ENCODE measurements around the gene TIGD3. TPM values are rescaled to one million over a fixed set of nuclear protein-coding genes. Genes with fewer than 3 reads are reported as not detected.

TIGD3 gene
- total RNA-seq, 1 experiment from 2014 or later = 1.7 TPM

- Histone ChIP-seq H2AFZ (no peak overlapping the region), H3K4me2 (no peak overlapping the region), H3F3A (ENCODE audit: insufficient read depth, low read depth) (peaks cover 10% of the 10 kb centered on the region), H3K9me3 (ENCODE audit: insufficient read depth, low read depth) (no peaks in the 10 kb centered on the region), H3K36me3 (ENCODE audit: low read depth) (peaks cover 57% of the 10 kb centered on the region), H3K79me2 (ENCODE audit: low read depth) (peaks cover 22% of the 10 kb centered on the region), H3K27ac (no peak overlapping the region), H3K9me2 (ENCODE audit: insufficient read depth) (no peaks in the 10 kb centered on the region), H3K27me3 (ENCODE audit: insufficient read depth, low read depth) (no peaks in the 10 kb centered on the region), H3K4me3 (no peak overlapping the region), H3K4me1 (replicated peaks; ENCODE audit: insufficient read depth) (no peaks in the 10 kb centered on the region), H4K20me1 (ENCODE audit: insufficient read depth) (peaks cover 24% of the 10 kb centered on the region)
- CTCF ChIA-PET = no interaction called here
- no TSS peak for BruUV-seq (replicated peaks)
- TF ChIP-seq, protein P1, sequence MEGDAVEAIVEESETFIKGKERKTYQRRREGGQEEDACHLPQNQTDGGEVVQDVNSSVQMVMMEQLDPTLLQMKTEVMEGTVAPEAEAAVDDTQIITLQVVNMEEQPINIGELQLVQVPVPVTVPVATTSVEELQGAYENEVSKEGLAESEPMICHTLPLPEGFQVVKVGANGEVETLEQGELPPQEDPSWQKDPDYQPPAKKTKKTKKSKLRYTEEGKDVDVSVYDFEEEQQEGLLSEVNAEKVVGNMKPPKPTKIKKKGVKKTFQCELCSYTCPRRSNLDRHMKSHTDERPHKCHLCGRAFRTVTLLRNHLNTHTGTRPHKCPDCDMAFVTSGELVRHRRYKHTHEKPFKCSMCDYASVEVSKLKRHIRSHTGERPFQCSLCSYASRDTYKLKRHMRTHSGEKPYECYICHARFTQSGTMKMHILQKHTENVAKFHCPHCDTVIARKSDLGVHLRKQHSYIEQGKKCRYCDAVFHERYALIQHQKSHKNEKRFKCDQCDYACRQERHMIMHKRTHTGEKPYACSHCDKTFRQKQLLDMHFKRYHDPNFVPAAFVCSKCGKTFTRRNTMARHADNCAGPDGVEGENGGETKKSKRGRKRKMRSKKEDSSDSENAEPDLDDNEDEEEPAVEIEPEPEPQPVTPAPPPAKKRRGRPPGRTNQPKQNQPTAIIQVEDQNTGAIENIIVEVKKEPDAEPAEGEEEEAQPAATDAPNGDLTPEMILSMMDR (conservative IDR thresholded peaks at IDR 0.05) = no peak
- TF ChIP-seq EZH2 (IDR thresholded peaks at IDR 0.05; ENCODE audit: low read depth) = no peak
- no peak for DNase-seq
- intact Hi-C loops (cut with micrococcal nuclease; ENCODE audit: unreplicated experiment) = no loop called here
- POLR2A ChIA-PET (ENCODE audit: unreplicated experiment) = no interaction called here
These were observed 12.7 kb upstream of the TIGD3 start for GRCh38 chr11:65341856-65342255.

GRCh38 chr11:65351511-65351910, 3.0 kb upstream of the TIGD3 start:
- H3K27me3 ChIP-seq (ENCODE audit: insufficient read depth, low read depth) = no peaks in the 10 kb centered on the region
- H3K4me1 ChIP-seq (replicated peaks; ENCODE audit: insufficient read depth) = peaks cover 11% of the 10 kb centered on the region
- POLR2A ChIA-PET (ENCODE audit: unreplicated experiment) = no interaction called here
- no peak for DNase-seq
- H3F3A ChIP-seq (ENCODE audit: insufficient read depth, low read depth) = peaks cover 49% of the 10 kb centered on the region
- H2AFZ ChIP-seq = no peak overlapping the region
- H3K9me3 ChIP-seq (ENCODE audit: insufficient read depth, low read depth) = no peaks in the 10 kb centered on the region
- H3K36me3 ChIP-seq (ENCODE audit: low read depth) = peaks cover 18% of the 10 kb centered on the region
- no peak for TF ChIP-seq EZH2 (IDR thresholded peaks at IDR 0.05; ENCODE audit: low read depth)
- intact Hi-C loops (cut with micrococcal nuclease; ENCODE audit: unreplicated experiment) = no loop called here
- no peaks in the 10 kb centered on the region for H3K79me2 ChIP-seq (ENCODE audit: low read depth)
- H3K9me2 ChIP-seq (ENCODE audit: insufficient read depth) = no peaks in the 10 kb centered on the region
- BruUV-seq (replicated peaks) = no TSS peak
- CTCF ChIA-PET = interaction anchor here (0.6 to 0.7 kb wide), 2 partner anchors 13 to 34 kb away, joined by 3 read pairs; no protein-coding TSS in a partner anchor
- no peak overlapping the region for H3K4me2 ChIP-seq
- no peaks in the 10 kb centered on the region; the same call in 1 of the 2 replicates for H4K20me1 ChIP-seq (ENCODE audit: insufficient read depth)
- H3K4me3 ChIP-seq = no peak overlapping the region
- no peak overlapping the region for H3K27ac ChIP-seq

DNA sequence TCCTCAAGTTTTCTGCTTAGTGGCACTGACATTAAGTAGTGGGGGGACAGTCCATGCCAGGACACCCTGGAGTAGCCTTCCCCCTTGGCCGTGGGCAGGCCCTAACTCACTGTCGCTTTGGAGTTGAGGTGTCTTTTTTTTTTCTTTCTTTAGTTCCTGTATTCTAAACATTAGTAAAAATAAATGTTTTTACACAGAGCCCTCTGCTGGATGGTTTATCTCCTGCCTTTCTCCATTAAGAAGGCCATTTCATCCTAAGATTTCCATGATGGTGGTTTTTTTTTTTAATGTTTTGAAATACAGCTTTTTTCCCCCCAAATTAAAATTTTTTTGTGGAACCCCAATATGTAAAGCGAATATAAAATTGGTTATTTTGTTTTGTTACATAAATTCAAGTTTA, 1.8 kb upstream of the TIGD3 start:
- Histone ChIP-seq H3K27ac (no peak overlapping the region), H3K4me3 (no peak overlapping the region), H3F3A (ENCODE audit: insufficient read depth, low read depth) (peaks cover 49% of the 10 kb centered on the region), H4K20me1 (ENCODE audit: insufficient read depth) (no peaks in the 10 kb centered on the region; the same call in 1 of the 2 replicates), H3K4me2 (no peak overlapping the region), H2AFZ (no peak overlapping the region), H3K9me3 (ENCODE audit: insufficient read depth, low read depth) (no peaks in the 10 kb centered on the region), H3K79me2 (ENCODE audit: low read depth) (no peaks in the 10 kb centered on the region), H3K36me3 (ENCODE audit: low read depth) (peaks cover 16% of the 10 kb centered on the region), H3K27me3 (ENCODE audit: insufficient read depth, low read depth) (no peaks in the 10 kb centered on the region), H3K4me1 (replicated peaks; ENCODE audit: insufficient read depth) (peaks cover 11% of the 10 kb centered on the region), H3K9me2 (ENCODE audit: insufficient read depth) (no peaks in the 10 kb centered on the region)
- ChIA-PET POLR2A (ENCODE audit: unreplicated experiment) (interaction anchor here (0.6 kb wide), 1 partner anchor 125 kb away, joined by 3 read pairs; no protein-coding TSS in a partner anchor), CTCF (interaction anchor here (0.7 to 2.0 kb wide), 3 partner anchors 78 to 504 kb away, joined by 3 to 8 read pairs (median 3); no protein-coding TSS in a partner anchor)
- no peak for DNase-seq
- intact Hi-C loops (cut with micrococcal nuclease; ENCODE audit: unreplicated experiment) = no loop called here
- BruUV-seq (replicated peaks) = no TSS peak
- TF ChIP-seq, protein P1 (conservative IDR thresholded peaks at IDR 0.05) = peak; percentile 64
- no peak for TF ChIP-seq EZH2 (IDR thresholded peaks at IDR 0.05; ENCODE audit: low read depth)

- H3K27me3 ChIP-seq (ENCODE audit: insufficient read depth, low read depth) = no peaks in the 10 kb centered on the region
- H3K4me2 ChIP-seq = no peak overlapping the region
- H3K36me3 ChIP-seq (ENCODE audit: low read depth) = peaks cover 16% of the 10 kb centered on the region
- no peak overlapping the region for H3K27ac ChIP-seq
- no peaks in the 10 kb centered on the region; the same call in 1 of the 2 replicates for H4K20me1 ChIP-seq (ENCODE audit: insufficient read depth)
- no peaks in the 10 kb centered on the region for H3K9me2 ChIP-seq (ENCODE audit: insufficient read depth)
- H3K4me1 ChIP-seq (replicated peaks; ENCODE audit: insufficient read depth) = peaks cover 11% of the 10 kb centered on the region
- DNase-seq = no peak
- TF ChIP-seq, protein P1 (conservative IDR thresholded peaks at IDR 0.05) = no peak
- no peak for TF ChIP-seq EZH2 (IDR thresholded peaks at IDR 0.05; ENCODE audit: low read depth)
- H3K9me3 ChIP-seq (ENCODE audit: insufficient read depth, low read depth) = no peaks in the 10 kb centered on the region
- BruUV-seq (replicated peaks) = no TSS peak
- H3K79me2 ChIP-seq (ENCODE audit: low read depth) = no peaks in the 10 kb centered on the region
- ChIA-PET POLR2A (ENCODE audit: unreplicated experiment) (interaction anchor here (0.7 kb wide), 1 partner anchor 506 kb away, joined by 5 read pairs; no protein-coding TSS in a partner anchor), CTCF (interaction anchor here (0.7 to 2.0 kb wide), 3 partner anchors 78 to 505 kb away, joined by 3 to 8 read pairs (median 3); no protein-coding TSS in a partner anchor)
- no peak overlapping the region for H3K4me3 ChIP-seq
- H2AFZ ChIP-seq = no peak overlapping the region
- intact Hi-C loops (cut with micrococcal nuclease; ENCODE audit: unreplicated experiment) = no loop called here
- peaks cover 49% of the 10 kb centered on the region for H3F3A ChIP-seq (ENCODE audit: insufficient read depth, low read depth)
These were observed 1.2 kb upstream of the TIGD3 start for GRCh38 chr11:65353376-65353775.
